H9 (cell line): Measurements from ENCODE around the gene PEX1. TPM values are rescaled to one million over a fixed set of nuclear protein-coding genes. Genes with fewer than 3 reads are reported as not detected.

ENCODE experiments used
- DNase-seq: peaks from one replicate; pipeline ENCODE4 v3.0.0-alpha.2; 2017
- H2AFZ ChIP-seq: one replicate; pipeline ENCODE4 v1.6.1; 2013; ENCODE audit warnings: mild to moderate bottlenecking, low read length, control low read depth, moderate library complexity
- H2AK5ac ChIP-seq: 2 replicates; pipeline ENCODE4 v1.6.1; 2013; ENCODE audit warnings: low read length, control low read depth, mixed read lengths; ENCODE audit not compliant: insufficient read length
- H2BK120ac ChIP-seq: one replicate; pipeline ENCODE4 v1.6.1; 2013; ENCODE audit warnings: low read depth, mild to moderate bottlenecking, low read length, control low read depth, inconsistent platforms; ENCODE audit not compliant: poor library complexity, severe bottlenecking
- H2BK12ac ChIP-seq: 2 replicates; pipeline ENCODE4 v1.6.1; 2013; ENCODE audit warnings: low read length, control low read depth, mixed read lengths, low read depth; ENCODE audit not compliant: insufficient read length
- H2BK15ac ChIP-seq: 2 replicates; pipeline ENCODE4 v1.6.1; 2013; ENCODE audit warnings: low read depth, low read length, control low read depth
- H2BK20ac ChIP-seq: one replicate; pipeline ENCODE4 v1.6.1; 2013; ENCODE audit warnings: low read depth, mild to moderate bottlenecking, low read length, control low read depth, inconsistent platforms; ENCODE audit not compliant: poor library complexity, severe bottlenecking
- H2BK5ac ChIP-seq: 2 replicates; pipeline ENCODE4 v1.6.1; 2013; ENCODE audit warnings: low read length, control low read depth, mixed read lengths; ENCODE audit not compliant: insufficient read length
- H3K14ac ChIP-seq: 2 replicates; pipeline ENCODE4 v1.6.1; 2013; ENCODE audit warnings: low read length, control low read depth; ENCODE audit not compliant: insufficient read depth
- H3K18ac ChIP-seq: 2 replicates; pipeline ENCODE4 v1.6.1; 2013; ENCODE audit warnings: low read depth, mild to moderate bottlenecking, mixed read lengths, low read length, control low read depth; ENCODE audit not compliant: insufficient read length
- H3K23ac ChIP-seq: 2 replicates; pipeline ENCODE4 v1.6.1; 2013; ENCODE audit warnings: low read length, control low read depth, mixed read lengths, low read depth; ENCODE audit not compliant: insufficient read length
- H3K23me2 ChIP-seq: 2 replicates; pipeline ENCODE4 v1.6.1; 2013; ENCODE audit warnings: low read depth, mild to moderate bottlenecking, mixed read lengths, low read length, control low read depth; ENCODE audit not compliant: insufficient read length, poor library complexity, severe bottlenecking
- H3K27ac ChIP-seq: 2 replicates; pipeline ENCODE4 v1.5.1; 2013; ENCODE audit warnings: low read length, control low read depth, mixed read lengths, low read depth; ENCODE audit not compliant: insufficient read length
- H3K27me3 ChIP-seq: 2 replicates; pipeline ENCODE4 v1.6.1; 2013; ENCODE audit warnings: low read length, control low read depth, inconsistent platforms; ENCODE audit not compliant: insufficient read depth
- H3K4ac ChIP-seq: 2 replicates; pipeline ENCODE4 v1.6.1; 2013; ENCODE audit warnings: low read depth, mild to moderate bottlenecking, control low read depth, inconsistent platforms, low read length, moderate library complexity
- H3K4me1 ChIP-seq: 2 replicates; pipeline ENCODE4 v1.6.1; 2013; ENCODE audit warnings: low read length, control low read depth, inconsistent platforms; ENCODE audit not compliant: insufficient read depth
- H3K4me2 ChIP-seq: 2 replicates; pipeline ENCODE4 v1.6.1; 2013; ENCODE audit warnings: low read length, control low read depth, mixed read lengths; ENCODE audit not compliant: insufficient read length, insufficient read depth
- H3K56ac ChIP-seq: 2 replicates; pipeline ENCODE4 v1.6.1; 2013; ENCODE audit warnings: low read depth, mild to moderate bottlenecking, mixed read lengths, low read length, control low read depth; ENCODE audit not compliant: insufficient read length
- H3K79me1 ChIP-seq: 2 replicates; pipeline ENCODE4 v1.6.1; 2013; ENCODE audit warnings: low read depth, mild to moderate bottlenecking, moderate library complexity, low read length, control low read depth, inconsistent platforms; ENCODE audit not compliant: insufficient read depth, poor library complexity, severe bottlenecking
- H3K79me2 ChIP-seq: 2 replicates; pipeline ENCODE4 v1.6.1; 2013; ENCODE audit warnings: low read length, control low read depth, inconsistent platforms; ENCODE audit not compliant: insufficient read depth
- H3K9ac ChIP-seq: 2 replicates; pipeline ENCODE4 v1.6.1; 2013; ENCODE audit warnings: low read length, control low read depth, mixed read lengths; ENCODE audit not compliant: insufficient read length; ENCODE audit errors: extremely low read depth
- H3K9me3 ChIP-seq: one replicate; pipeline ENCODE4 v1.6.1; 2013; ENCODE audit warnings: low read depth, low read length, inconsistent platforms; ENCODE audit not compliant: control insufficient read depth
- H3T11ph ChIP-seq: one replicate; pipeline ENCODE4 v1.6.1; 2013; ENCODE audit warnings: mild to moderate bottlenecking, low read length, control low read depth, inconsistent platforms
- H4K20me1 ChIP-seq: one replicate; pipeline ENCODE4 v1.6.1; 2013; ENCODE audit not compliant: control insufficient read depth, insufficient read length, insufficient read depth
- H4K5ac ChIP-seq: 2 replicates; pipeline ENCODE4 v1.6.1; 2013; ENCODE audit warnings: low read depth, mild to moderate bottlenecking, mixed read lengths, low read length, control low read depth; ENCODE audit not compliant: insufficient read length
- H4K8ac ChIP-seq: replicated peaks from 2 replicates; pipeline ENCODE4 v1.6.1; 2013; ENCODE audit warnings: low read length, control low read depth, mixed read lengths, low read depth; ENCODE audit not compliant: insufficient read length
- H4K91ac ChIP-seq: 2 replicates; pipeline ENCODE4 v1.6.1; 2013; ENCODE audit warnings: low read depth, mild to moderate bottlenecking, moderate library complexity, mixed read lengths, low read length, control low read depth; ENCODE audit not compliant: insufficient read length
- H3K27ac Mint-ChIP-seq, 3 experiments: 2 replicates in 2 of 3; 3 replicates in 1 of 3; pipeline ENCODE4 v1.8.0; 2020 to 2021; ENCODE audit warnings: mixed read lengths in 3 of 3, mild to moderate bottlenecking in 1 of 3, moderate library complexity in 1 of 3
- H3K27me3 Mint-ChIP-seq: 2 replicates; pipeline ENCODE4 v1.8.0; 2021; ENCODE audit warnings: low read depth, mild to moderate bottlenecking, moderate library complexity, mixed read lengths
- H3K36me3 Mint-ChIP-seq, 3 experiments: 2 replicates in 2 of 3; 3 replicates in 1 of 3; pipeline ENCODE4 v1.8.0; 2020 to 2021; ENCODE audit warnings: low read depth in 3 of 3, mixed read lengths in 3 of 3; ENCODE audit not compliant: insufficient read depth in 1 of 3
- H3K4me1 Mint-ChIP-seq, 2 experiments: 2 replicates each; pipeline ENCODE4 v1.8.0; 2020; ENCODE audit warnings: mixed read lengths in 2 of 2
- H3K4me3 Mint-ChIP-seq, 2 experiments: 2 replicates in 1 of 2; 3 replicates in 1 of 2; pipeline ENCODE4 v1.8.0; 2020 to 2021; ENCODE audit warnings: mild to moderate bottlenecking in 2 of 2, mixed read lengths in 2 of 2, moderate library complexity in 1 of 2
- H3K9me3 Mint-ChIP-seq, 2 experiments: 2 replicates in 1 of 2; 3 replicates in 1 of 2; pipeline ENCODE4 v1.8.0; 2020; ENCODE audit warnings: mild to moderate bottlenecking in 2 of 2, mixed read lengths in 2 of 2, moderate library complexity in 1 of 2
- CTCF ChIP-seq: fragments of 200-600 bp; sonication (generic); conservative IDR thresholded peaks from 3 replicates; pipeline ENCODE4 v1.8.0; 2021; ENCODE audit warnings: antibody characterized with exemption, mild to moderate bottlenecking
- WGBS: extraction: QIAGEN DNeasy Blood & Tissue Kit; methylation state at CpG from one replicate; pipeline ENCODE4 v1.1.7; 2013; ENCODE audit warnings: missing lambda C conversion rate, low lambda C conversion rate, mixed read lengths; ENCODE audit not compliant: insufficient read length; ENCODE audit errors: extremely low coverage; 5-methylcytosine and 5-hydroxymethylcytosine counted together
- total RNA-seq: library from RNA; stranded (reverse); gene quantifications from 2 replicates; pipeline ENCODE4 v1.2.1, GENCODE V29; 2021

The PEX1 gene
- total RNA-seq, 1 experiment from 2014 or later, result 21.8 TPM

DNA sequence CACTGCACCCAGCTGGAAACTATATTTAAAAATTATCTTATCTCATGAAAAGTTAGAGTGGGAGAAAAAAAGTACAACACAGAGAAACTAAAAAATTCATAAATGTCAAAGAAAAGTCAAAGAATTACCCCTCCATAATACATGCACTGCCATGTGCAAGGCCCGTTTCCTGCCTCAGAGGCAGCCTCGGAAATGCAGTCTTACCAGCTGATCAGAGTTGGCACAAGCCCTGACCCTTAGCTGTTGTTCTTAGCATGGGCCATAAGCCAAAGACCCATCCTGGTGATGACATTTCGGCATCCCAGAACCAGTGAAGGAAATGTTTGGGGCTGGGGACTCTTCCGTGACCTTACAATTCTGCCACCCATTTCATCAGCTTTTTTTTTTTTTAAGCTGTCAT lies 21.9 kb upstream of the PEX1 start:
- Histone ChIP-seq H2BK120ac (no peak overlapping the region), H2BK5ac (no peak overlapping the region), H4K91ac (no peak overlapping the region), H2AK5ac (no peak overlapping the region), H2BK20ac (no peak overlapping the region), H3K23ac (no peak overlapping the region), H3K9ac (no peak overlapping the region), H3K79me1 (no peaks in the 10 kb centered on the region), H3K27me3 (no peaks in the 10 kb centered on the region), H3T11ph (no peak overlapping the region), H3K14ac (no peak overlapping the region; the same call in 1 of the 2 replicates), H3K23me2 (no peaks in the 10 kb centered on the region), H4K8ac (no peak overlapping the region), H3K56ac (no peak overlapping the region), H2BK15ac (no peak overlapping the region), H3K4me2 (no peak overlapping the region), H3K27ac (no peak overlapping the region), H2BK12ac (no peak overlapping the region), H3K9me3 (no peaks in the 10 kb centered on the region), H2AFZ (no peak overlapping the region), H3K79me2 (no peaks in the 10 kb centered on the region), H4K5ac (no peak overlapping the region), H3K4me1 (no peaks in the 10 kb centered on the region), H3K4ac (no peak overlapping the region), H3K18ac (no peak overlapping the region), H4K20me1 (no peaks in the 10 kb centered on the region)
- Mint-ChIP-seq H3K4me1 (no peaks in the 10 kb centered on the region), H3K27ac (no peak overlapping the region), H3K27me3 (no peaks in the 10 kb centered on the region), H3K36me3 (no peaks in the 10 kb centered on the region; a peak in 1 of 7 replicates), H3K9me3 (peaks cover 7 to 9% of the 10 kb centered on the region in 2 experiments; a peak in 4 of 5 replicates), H3K4me3 (no peak overlapping the region)
- WGBS, result no CpG with 5 or more reads among the region's 4 CpGs
- no peak for TF ChIP-seq CTCF
- DNase-seq, result no peak
